ENCODE data around the gene PIK3AP1.
"Not testable (repeated sequence)": the region's sequence is repeated elsewhere in the genome, so short reads cannot be mapped to it uniquely, and the experiment has no call there.

The PIK3AP1 gene

DNA sequence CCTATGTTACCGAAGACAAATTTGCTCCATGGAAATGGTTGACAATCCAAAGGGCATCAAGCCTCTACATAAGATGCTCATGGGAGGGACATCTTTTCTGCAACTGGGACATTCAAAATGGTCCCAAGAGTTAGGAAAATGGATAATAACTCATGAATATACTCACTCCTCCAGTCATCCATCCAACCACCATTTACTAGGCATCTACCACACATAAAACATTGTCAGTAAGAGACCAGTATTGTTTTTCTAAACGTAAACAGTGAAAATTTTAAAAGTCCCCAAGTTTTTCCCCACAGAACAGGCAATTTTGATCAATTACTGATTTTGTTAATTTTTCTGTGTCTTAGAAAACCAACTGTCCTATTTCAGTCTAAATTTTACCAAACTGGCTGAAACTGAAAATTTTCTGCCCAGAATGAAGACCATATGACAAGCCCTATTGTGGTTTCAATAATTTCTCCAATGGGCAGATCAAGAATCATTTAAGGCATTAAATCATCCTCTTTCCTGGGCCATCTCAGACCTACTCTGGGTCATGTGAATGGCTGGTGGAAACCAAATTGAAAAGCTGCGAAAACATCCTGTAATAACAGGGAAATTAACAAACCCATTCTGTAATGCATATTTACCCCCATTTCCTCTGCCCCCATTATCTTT, 24.2 kb downstream of the PIK3AP1 start:
- DNase-seq, result no peak

DNA sequence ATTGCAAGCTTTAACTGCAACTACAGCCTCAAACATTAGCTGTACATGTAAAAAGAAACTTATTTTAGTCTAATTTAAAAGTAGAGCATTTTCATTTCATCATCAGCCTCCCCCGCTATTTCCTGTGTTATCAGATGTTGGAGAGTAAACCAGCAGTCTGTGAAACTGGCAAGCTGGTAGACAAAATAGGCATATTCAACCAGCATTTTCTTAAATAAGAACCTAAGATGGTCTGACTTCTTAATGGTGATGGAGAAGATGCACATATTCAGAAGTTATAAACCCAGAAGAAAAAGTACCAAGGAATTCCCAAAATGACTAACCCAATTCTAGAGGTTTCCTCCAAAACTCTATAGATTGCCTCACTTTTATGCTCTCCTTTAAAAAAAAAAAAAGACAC, 24.9 kb downstream of the PIK3AP1 start:
- DNase-seq, result no peak

- DNase-seq, result no peak
Measured at GRCh38 chr10:96693431-96693830, 26.9 kb downstream of the PIK3AP1 start.

GRCh38 chr10:96692427-96692826, 27.9 kb downstream of the PIK3AP1 start:
- no peak for DNase-seq

DNA sequence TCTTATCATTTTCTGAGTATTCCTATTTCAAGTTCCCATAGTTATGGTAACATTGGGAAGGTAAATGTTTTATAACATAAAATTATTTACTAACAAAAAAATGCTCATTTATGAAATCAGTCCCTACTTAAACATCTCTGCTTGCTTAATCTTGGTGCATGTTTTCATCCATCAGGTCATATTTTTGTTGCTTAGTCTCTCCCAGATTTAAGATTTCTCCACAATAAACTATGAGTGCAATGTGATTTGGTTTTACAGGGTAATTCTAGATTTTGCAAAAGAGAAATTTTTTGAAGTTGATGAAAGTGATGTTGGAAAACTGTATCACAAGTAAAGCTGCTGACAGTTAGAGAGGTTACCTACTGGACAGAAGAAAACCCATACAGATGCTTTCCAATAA, 28.6 kb downstream of the PIK3AP1 start:
- no peak for DNase-seq

DNA sequence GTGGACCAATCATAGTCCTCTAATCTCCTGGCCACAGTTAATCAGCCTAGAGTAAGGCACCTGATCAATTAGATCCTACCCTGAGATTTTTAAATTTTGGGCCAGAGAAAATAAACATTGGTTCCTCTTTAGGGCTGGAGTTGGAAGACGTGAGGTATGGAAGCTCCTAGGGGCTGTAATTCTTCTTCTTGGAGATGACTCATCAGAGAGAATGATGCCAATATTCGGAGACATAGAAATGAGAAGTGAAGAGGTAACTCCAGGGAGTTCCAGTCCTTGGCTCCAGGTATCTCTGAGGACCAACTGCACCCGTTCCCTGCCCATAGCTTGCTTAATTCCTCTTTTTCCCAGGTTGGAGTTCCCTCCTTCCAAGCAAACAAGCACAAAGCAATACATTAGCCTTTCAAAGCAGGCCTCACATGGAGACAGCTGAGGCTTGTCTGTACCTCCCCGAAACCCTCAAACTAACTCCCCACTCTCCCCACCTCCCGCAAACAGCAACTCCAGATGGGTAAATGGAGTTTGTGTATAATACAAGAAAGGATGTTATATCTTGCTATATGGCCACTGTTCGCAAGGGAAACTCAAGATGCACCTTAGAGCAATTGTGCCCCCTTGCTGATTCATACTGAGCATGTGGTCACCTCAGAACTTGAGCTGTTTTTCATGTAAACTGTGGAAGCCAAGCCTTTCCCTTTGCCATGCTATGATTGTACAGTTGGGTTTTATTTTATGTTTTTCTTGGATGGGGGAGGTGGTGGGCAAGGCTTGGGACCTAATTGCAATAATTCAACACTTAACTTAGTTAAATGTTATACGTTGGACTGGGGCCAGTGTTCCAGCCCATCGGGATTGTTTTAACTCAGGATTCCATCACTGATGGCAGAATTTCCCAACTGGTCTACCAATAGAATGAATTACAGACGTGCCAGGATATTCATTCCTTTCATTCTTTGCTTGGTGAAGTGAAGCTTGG, 29.3 kb downstream of the PIK3AP1 start:
- DNase-seq, result no peak

DNA sequence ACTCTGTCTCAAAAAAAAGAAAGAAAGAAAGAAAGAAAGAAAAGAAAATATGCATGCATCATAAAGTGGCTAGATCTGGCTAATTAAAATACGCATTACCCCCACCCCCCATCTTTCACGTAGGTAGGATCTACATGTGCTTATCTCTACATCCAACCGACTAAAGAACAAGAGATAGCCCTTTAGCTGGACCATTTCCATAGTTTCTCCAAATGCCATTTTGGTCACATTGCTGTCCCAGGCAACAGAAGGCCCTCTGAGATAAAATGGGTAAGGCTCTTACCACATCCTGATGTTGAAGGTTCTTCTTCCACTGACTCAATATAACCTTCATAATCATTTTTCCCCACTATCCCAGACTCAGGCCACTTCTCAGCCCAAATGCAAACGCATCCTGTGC, 31.5 kb downstream of the PIK3AP1 start:
- no peak for DNase-seq

DNA sequence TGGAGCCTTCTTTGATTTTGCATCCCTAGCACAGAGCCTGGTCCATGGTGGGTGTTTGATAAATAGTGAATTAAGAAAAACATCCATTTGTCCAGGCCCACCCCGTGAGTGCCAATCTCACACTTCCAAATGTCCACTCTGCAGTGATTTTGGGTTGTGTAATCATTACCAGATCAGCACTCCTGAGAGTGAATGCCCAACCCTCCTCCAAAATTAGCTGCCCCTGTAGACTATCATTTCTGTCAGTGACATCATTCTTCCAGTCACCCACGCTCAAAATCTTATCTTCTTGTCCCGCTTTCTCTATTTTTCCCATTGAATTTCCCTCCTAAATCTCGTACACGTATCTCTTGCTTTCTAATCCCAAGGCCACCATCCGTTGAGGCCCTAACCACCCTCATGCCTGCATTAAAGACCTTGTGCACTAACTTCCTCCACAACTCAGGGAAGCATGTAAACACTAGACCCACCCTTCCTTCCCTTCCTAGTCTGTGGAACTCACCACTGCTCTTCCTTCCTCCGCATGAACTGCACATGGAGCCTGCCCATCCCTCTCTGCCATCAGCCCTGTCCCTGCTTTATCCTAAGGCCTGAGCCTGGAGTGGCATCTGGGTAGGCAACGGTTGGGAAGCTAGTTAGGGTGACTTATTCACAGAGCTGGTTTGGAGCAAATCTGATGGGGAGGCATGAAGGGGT, 32.8 kb downstream of the PIK3AP1 start:
- DNase-seq, result no peak

- DNase-seq, result no peak
Measured at GRCh38 chr10:96686514-96686913, 33.8 kb downstream of the PIK3AP1 start.

- DNase-seq, result no peak
Measured at GRCh38 chr10:96685306-96685705, 35.0 kb downstream of the PIK3AP1 start.

- no peak for DNase-seq
Measured at GRCh38 chr10:96684826-96685225, 35.5 kb downstream of the PIK3AP1 start.

DNA sequence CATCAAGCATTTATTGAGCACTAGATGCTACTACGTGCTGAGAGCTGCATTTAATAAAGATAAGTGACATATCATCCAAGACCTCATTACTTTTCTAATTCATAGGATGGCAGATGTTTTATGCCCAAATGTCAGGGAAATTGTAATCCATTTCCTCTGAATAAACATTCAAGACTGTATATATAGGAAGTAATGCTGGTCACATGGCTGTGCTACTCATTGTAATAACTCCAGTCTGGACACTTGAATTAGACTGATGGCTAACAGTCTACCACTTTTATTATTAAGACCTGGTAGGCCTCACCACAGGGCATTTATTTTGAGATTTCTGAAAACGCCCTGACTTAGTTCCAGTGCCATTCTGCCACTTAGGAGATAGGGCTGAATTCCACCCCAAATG, 36.6 kb downstream of the PIK3AP1 start:
- DNase-seq, result no peak

- no peak for DNase-seq
Measured at GRCh38 chr10:96683065-96683464, 37.2 kb downstream of the PIK3AP1 start.

DNA sequence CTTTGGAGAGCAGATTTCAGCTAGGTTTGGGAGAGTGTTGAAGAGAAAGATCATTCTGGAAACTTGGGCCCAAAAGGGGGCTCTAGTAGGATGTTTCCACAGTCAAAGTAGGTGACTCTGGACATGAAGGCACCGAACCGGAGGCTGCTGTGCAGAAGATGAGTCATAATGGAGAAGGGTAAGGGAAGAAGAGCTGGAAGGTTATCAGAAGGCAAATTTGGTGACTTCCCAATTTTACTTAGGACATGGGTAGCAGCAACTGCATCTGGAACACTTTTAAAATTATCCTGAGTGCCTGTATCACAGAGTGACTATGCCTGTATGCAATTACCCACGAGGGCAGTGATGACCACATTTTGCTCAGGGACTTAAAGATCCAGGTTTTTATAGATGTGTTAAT, 38.8 kb downstream of the PIK3AP1 start:
- no peak for DNase-seq

DNA sequence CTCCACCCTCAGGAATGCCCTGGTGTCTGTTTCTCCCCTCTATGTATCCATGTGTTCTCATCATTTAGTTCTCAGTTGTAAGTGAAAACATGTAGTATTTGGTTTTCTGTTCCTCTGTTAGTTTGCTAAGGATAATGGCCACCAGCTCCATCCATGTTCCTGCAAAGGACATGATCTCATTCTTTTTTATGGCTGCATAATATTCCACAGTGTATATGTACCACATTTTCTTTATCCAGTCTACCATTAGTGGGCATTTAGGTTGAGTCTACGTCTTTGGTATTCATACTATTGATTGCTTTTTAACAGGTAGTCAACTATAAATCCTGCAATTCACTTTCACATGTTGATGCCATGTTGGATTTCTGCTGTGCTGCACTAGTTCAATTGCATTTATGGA, 39.9 kb downstream of the PIK3AP1 start:
- not testable (repeated sequence) for DNase-seq

DNA sequence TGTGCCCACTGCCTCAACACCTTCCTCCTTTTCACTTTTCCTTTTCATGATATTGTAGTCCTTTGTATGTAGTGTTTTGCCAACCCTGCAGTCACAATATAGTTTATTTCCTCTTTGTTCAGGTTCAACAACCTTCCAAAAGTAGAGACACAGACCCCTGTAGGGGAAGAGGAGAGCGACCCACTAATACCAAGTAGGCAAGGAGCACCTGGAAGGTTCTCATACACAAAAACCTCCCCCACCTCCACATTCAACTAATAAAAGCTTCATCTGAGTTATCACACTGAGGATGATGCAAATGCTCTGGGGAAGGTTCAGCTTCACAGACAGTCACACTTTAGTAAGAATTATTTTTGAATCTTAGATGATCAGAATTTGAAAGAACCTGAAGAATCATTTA, 41.6 kb downstream of the PIK3AP1 start:
- DNase-seq, result no peak

GRCh38 chr10:96676272-96677112, 43.8 kb downstream of the PIK3AP1 start:
- no peak for DNase-seq

DNA sequence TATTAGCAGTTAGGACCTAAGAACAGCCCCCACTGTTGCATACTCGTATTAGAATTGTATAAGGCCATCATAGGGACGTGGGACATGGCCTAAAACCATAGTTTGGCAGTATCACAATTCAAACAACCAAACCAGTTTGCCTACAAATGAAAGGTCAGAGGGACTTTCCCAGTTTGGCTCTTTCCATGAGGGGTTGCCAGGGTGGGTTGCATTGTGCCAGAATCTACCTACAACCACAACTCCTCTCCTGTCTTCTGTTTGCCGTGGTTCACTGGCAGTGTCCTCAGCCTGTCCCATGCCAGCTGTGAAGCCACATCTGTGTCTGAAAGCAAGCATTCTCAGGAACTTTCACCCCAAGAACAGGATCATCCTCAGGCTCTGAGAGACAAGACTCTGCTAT, 44.5 kb downstream of the PIK3AP1 start:
- no peak for DNase-seq

DNA sequence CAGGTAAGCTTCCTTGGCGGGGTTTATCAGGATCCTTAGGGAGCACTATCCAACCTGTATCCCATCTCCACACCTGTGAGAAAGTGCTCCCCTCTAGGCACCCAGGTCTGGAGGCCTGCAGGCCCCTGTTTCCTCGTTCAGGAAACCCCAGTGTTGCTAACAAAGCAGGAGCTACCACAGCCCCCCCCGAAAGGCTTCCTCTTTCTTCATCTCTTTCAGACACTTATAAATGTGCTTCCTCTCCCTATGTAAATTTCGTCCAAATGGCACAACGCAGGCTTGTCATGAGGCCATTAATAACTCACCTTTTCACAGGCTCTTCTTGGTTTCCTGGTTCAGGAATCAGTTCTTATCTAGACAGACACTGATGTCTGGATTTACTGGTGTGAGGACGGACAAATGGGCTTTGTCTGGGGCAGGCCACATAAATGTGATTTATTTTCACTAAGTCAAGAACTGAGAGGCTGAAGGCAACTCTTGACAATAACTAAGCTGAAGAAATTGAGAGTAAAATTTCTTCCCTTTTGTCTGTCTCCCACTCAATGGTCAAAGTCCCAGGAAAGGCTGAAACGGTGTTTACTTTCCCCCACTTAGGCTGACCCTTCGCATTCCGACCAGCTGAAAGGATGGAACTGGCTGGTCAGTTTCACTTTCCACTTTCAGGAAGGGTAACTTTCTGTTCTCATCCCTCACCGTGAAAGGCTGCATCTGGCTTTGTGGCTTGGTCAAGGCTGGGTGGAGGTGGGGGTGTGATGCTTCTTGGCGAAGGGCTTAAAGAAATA, 46.8 kb downstream of the PIK3AP1 start:
- DNase-seq, result peak; percentile 63

- no peak for DNase-seq
Measured at GRCh38 chr10:96672481-96673175, 47.7 kb downstream of the PIK3AP1 start.

DNA sequence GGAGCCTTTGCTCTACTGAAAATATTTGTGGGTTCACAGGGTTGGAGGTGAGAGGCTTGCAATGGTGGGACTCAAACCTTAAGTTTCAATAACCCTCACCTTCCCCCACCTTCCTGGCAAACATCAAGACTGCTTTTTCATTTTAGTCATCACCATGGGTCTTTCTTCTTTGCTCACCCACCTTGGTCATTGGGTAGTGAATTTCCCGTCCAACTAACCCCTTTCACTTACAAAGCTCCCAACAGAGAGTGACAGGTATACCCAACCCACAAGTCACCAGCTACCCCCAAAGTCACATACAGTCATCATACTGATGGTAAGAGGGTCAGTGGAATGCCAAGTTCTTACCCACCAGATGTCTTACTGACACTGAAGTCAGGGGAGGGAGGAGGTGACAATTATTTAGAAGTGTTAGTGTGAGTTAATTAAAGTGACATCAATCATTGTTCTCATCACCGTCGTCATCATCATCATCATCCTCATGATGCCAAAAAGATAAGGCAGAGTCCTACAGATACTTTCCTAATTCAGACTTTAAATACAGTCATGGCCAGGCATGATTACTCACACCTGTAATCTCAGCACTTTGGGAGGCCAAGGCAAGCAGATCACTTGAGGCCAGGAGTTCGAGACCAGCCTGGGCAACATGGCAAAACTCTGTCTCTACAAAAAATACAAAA, 49.0 kb downstream of the PIK3AP1 start:
- no peak for DNase-seq
